OCI-M2 (cell line): ENCODE results near the gene SLC39A5.
"Not testable (repeated sequence)": the region's sequence is repeated elsewhere in the genome, so short reads cannot be mapped to it uniquely, and the experiment has no call there.

Experiments used
- DNase-seq: peaks from one replicate; lab custom pipeline; 2025; ENCODE audit not compliant: unreplicated experiment; lab: John Stamatoyannopoulos, UW

SLC39A5 gene, protein sequence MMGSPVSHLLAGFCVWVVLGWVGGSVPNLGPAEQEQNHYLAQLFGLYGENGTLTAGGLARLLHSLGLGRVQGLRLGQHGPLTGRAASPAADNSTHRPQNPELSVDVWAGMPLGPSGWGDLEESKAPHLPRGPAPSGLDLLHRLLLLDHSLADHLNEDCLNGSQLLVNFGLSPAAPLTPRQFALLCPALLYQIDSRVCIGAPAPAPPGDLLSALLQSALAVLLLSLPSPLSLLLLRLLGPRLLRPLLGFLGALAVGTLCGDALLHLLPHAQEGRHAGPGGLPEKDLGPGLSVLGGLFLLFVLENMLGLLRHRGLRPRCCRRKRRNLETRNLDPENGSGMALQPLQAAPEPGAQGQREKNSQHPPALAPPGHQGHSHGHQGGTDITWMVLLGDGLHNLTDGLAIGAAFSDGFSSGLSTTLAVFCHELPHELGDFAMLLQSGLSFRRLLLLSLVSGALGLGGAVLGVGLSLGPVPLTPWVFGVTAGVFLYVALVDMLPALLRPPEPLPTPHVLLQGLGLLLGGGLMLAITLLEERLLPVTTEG

DNA sequence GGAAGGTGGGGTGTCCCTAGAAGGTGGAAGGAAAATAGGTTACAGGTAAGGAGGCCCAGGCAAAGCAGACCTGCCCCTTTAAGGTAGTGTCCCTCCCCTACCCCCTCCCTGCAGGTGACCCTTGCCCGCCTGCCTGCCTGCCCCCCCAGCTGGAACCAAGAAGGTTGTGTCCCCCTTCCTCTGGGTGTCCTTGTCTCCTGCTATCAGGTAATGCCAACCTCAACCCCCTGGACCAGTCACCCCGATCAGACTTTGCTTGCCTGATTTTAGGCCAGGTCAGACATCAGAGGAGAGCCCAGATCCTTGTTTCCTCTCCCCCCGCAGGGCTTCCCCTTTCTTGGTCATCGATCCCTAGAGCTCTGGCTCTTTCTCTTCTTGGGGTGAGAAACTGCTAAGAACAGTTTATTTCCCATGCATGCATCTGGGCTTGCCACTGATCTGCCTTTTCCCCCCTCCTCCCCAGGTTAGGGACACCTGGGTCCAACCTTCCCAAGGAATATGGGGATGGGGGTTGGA is at the start of gene SLC39A5:
TSS of gene SLC39A5 (plus strand) at position 136 of the 516 bp plus-strand sequence. CDS start 1,224 bp downstream, outside the sequence.
- no peak for DNase-seq

DNA sequence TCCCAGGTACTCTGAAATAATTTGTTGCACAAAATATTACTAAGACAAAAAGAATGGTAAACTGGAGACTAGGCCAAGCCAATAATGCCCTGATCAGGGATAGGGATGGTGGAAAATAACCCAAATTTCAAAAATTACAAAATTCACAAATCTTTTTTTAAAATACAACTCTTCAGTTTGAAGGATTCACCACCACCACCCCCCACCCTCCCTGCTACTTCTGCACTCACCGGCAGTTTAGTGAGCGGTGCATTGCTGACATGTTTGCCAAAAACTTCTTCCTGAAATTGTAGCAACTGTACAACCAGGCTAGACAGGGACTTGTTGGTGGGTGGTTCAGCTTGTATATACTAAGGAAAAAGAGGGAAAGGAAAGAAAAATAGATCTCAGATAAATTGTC is 42.9 kb upstream of the SLC39A5 start:
- no peak for DNase-seq

GRCh38 chr12:56188131-56188777 is 41.6 kb upstream of the SLC39A5 start:
- no peak for DNase-seq

GRCh38 chr12:56188778-56189098 is 41.1 kb upstream of the SLC39A5 start:
- DNase-seq, result no peak

GRCh38 chr12:56189099-56189917 is 40.5 kb upstream of the SLC39A5 start, which contains the start of gene SMARCC2:
Gene SMARCC2 (minus strand): TSS chr12:56189483. CDS start chr12:56189461, 22 bp downstream.
- peak; percentile 37 for DNase-seq

DNA sequence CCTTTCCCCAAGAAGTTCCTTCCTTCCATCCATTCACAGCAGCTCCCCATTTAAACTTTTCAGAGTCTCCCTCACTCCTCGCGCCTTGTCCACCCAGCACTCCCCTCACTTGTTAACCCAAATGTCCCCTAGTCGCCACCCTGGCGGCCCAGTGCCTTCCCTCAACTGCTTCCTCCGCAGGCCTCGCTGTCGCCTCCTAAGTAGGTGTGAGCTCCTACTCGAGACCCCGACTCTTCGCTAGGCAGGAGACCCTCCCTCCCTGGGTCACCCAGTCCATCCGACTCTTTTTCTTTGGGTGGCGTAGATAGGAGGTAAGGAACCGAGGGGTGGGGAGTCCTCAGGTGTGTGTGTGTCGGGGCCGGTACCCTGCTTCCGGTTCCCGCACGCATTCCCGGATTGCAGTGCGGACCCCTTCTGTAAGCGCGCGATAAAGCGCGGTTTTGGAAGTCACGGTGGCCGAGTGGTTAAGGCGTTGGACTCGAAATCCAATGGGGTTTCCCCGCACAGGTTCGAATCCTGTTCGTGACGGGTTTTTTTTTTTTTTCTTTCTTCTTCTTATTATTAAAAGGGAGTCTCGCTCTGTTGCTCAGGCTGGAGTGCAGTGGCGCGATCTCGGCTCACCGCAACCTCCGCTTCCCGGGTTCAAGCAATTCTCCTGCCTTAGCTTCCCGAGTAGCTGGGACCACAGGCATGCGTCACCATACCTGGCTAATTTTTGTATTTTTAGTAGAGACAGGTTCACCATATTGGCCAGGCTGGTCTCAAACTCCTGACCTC is 39.7 kb upstream of the SLC39A5 start:
- DNase-seq, result peak; percentile 55

- no peak for DNase-seq
These were observed 39.1 kb upstream of the SLC39A5 start for GRCh38 chr12:56190695-56191155.

- no peak for DNase-seq
These were observed 37.3 kb upstream of the SLC39A5 start for GRCh38 chr12:56192582-56192981.

DNA sequence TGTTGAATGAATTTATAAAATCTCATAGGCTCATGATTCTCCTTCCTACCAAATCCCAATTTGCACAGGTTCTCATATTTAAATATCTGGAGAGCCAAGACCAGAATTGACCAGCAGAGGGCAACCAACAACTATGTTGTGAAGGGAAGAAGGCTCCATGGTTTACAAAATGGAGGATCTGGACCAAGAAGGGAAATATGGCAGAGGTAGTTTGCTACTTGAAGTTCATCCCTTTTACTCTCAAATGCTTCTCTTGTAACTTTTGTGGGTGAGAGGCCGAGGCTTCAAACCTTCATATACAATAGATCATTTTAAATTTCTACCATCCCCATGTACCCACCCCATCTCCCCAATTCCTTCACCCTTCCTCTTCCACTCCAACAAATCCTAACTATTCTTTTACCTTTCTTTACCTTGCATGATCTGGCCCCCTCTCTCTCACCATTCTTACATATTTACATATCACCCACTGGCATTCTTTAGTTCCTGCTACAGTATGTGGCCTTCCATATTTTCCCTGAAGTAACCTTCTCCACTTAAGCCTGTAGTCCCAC is 36.7 kb upstream of the SLC39A5 start:
- peak; percentile 67 for DNase-seq

GRCh38 chr12:56196818-56197550 is 32.9 kb upstream of the SLC39A5 start:
- not testable (repeated sequence) for DNase-seq

- no peak for DNase-seq
These were observed 31.8 kb upstream of the SLC39A5 start for GRCh38 chr12:56197921-56198635.

GRCh38 chr12:56198836-56199235 is 31.0 kb upstream of the SLC39A5 start:
- DNase-seq, result no peak

DNA sequence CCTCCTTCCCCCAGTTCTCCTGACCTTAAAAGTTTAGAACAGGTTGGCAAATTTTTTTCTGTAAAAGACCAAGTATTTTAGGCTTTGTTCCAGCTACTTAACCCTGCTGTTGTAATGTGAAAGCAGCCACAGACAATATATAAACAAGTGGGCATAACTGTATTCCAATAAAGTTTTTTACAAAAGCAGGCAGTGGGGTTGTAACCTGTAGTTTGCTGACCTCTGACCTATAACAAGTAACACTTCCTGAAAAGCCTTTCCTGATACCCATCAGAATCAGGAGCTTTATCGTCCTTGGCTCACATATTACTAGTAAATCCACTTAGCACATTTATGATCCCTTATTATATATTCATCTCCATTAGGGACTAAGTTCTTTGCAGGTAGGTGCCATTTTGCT is 27.5 kb upstream of the SLC39A5 start:
- DNase-seq, result no peak

DNA sequence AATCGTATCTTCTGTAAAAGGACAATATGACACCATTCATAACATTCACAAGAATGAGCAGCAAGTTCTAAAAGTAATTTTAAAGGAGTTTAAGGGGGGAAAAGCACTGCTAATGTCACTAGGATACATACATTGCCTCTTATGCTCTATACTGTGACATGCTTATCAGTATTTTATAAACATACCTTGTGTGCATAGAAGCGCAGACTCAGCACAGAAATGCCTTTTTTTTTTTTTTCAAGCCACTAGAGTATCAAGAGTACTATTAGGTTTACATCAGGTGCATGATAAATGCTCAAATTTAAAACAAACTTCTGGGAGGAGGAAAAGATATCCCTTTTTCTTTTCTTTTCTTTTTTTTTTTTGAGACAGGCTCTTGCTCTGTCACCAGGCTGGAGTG is 27.0 kb upstream of the SLC39A5 start:
- DNase-seq, result no peak

GRCh38 chr12:56204275-56204674 is 25.6 kb upstream of the SLC39A5 start:
- DNase-seq, result no peak

GRCh38 chr12:56205445-56205844 is 24.4 kb upstream of the SLC39A5 start:
- DNase-seq, result no peak

- DNase-seq, result no peak
These were observed 23.2 kb upstream of the SLC39A5 start for GRCh38 chr12:56206452-56207166.

DNA sequence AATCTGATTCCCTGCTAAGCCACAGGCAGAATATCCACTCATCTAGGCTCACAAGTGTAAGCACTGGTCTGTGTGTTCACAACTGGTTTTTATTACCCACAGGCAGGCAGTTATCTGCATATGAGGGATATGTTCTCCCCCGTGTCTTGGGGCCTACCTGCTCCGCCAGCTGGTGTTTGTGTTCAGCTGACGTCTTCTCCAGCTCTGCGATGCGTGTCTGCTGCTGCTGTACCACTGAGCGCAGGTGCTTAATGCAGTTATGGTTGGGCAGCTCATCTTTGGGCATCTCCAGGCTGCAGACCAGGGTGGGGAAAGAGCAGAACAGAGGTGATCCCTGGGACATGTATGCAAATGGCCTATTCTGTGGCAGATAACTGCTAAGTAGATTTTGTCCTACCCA is 21.8 kb upstream of the SLC39A5 start:
- DNase-seq, result no peak
